Measurements from ENCODE around the gene CELA3A. TPM values are rescaled to one million over a fixed set of nuclear protein-coding genes. Genes with fewer than 3 reads are reported as not detected.
A peak's percentile ranks its signal among the peaks of the same experiment; 100 is the strongest.
"Not testable (repeated sequence)": the region's sequence is repeated elsewhere in the genome, so short reads cannot be mapped to it uniquely, and the experiment has no call there.

Gene CELA3A
- total RNA-seq, 1 donor from 2014 or later = not detected

DNA sequence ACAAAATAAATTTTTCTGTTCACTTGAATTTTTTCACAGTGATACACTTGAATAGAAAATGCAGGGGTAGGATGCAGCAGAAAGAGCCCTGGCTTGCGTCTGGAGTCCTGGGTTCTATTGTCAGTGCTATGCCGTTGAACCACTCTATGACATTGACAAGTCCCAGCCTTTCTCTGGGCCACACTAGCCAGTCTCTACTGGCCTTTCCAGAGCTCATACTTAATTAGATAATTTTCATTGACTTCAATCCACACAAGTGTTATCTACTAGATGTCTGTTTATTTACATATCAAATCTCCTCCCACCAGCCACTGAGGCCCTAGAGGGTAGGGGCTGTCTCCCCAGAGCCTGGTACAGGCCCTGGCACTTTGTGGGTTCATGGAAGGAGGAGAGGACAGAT lies 40.1 kb upstream of the CELA3A start:
- Mint-ChIP-seq H3K27me3 (ENCODE audit: low read depth) (no peaks in the 10 kb centered on the region), H3K4me3 (no peak overlapping the region), H3K9me3 (no peaks in the 10 kb centered on the region), H3K4me1 (peaks cover 15% of the 10 kb centered on the region), H3K36me3 (no peaks in the 10 kb centered on the region), H3K27ac (no peak overlapping the region)
- no peak for DNase-seq (ENCODE audit: low spot score in 2 of 2, unreplicated experiment in 2 of 2)
- TF ChIP-seq, protein P1, sequence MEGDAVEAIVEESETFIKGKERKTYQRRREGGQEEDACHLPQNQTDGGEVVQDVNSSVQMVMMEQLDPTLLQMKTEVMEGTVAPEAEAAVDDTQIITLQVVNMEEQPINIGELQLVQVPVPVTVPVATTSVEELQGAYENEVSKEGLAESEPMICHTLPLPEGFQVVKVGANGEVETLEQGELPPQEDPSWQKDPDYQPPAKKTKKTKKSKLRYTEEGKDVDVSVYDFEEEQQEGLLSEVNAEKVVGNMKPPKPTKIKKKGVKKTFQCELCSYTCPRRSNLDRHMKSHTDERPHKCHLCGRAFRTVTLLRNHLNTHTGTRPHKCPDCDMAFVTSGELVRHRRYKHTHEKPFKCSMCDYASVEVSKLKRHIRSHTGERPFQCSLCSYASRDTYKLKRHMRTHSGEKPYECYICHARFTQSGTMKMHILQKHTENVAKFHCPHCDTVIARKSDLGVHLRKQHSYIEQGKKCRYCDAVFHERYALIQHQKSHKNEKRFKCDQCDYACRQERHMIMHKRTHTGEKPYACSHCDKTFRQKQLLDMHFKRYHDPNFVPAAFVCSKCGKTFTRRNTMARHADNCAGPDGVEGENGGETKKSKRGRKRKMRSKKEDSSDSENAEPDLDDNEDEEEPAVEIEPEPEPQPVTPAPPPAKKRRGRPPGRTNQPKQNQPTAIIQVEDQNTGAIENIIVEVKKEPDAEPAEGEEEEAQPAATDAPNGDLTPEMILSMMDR (IDR thresholded peaks at IDR 0.05; ENCODE audit: unreplicated experiment) = no peak

DNA sequence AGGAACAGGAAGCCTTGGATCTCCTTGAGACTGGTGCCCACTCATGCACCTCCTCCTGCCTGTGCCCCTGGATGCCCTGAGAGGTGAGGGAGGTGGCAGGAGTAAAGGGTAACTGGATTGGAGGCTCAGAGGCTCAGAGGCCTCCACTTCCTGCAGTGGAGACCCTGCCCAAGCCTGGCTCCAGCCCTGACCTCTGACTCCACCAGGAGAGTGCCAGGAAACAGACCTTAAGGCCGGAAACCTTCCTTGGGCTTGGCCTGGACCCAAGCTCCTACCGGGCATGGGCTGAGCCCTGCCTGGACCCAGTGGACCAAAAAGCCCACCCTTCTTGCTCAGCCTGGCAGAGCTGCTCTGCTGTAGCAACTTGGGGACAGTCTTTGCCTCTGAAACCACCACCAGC lies 39.7 kb upstream of the CELA3A start:
- Mint-ChIP-seq H3K36me3 (no peaks in the 10 kb centered on the region), H3K9me3 (no peaks in the 10 kb centered on the region), H3K27ac (no peak overlapping the region), H3K27me3 (ENCODE audit: low read depth) (no peaks in the 10 kb centered on the region), H3K4me3 (no peak overlapping the region), H3K4me1 (peaks cover 14% of the 10 kb centered on the region)
- DNase-seq (ENCODE audit: low spot score in 2 of 2, unreplicated experiment in 2 of 2) = no peak
- TF ChIP-seq, protein P1 (IDR thresholded peaks at IDR 0.05; ENCODE audit: unreplicated experiment) = no peak

DNA sequence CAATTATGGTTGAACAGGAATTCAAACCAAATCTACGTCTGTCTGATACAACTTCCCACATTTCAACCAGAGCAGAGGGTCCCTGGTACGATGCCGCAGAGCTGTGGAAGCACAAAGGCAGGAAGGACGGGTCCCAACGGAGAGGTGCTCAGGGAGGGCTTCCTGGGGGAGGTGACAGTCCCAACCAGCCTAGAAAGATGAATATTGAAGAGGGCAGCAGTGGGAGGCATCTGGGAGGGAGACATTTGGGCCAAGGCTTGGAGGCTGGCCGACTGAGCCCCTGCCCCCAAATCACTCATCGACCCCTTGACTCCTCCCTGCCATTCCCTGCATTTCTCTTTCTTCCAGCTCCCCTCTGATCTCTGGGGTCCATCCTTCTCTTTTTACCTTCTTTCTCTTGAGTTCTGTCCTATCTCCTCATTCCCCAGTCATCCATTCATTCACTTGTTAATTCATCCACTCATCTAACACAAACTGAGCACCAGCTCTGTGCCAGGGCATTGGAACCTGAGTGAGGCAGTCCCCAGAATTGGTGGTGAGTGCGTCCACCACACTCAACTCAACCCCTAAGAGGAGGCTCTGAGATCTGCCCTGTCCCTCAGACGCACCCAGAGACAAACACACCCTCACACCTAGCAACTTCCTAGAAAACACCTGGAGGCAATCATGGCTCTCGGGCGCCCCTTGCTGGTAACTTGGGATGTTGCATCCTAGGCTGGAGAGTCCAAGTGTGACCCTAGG lies 37.8 kb upstream of the CELA3A start:
- Mint-ChIP-seq H3K9me3 (no peaks in the 10 kb centered on the region), H3K27me3 (ENCODE audit: low read depth) (no peaks in the 10 kb centered on the region), H3K27ac (peak overlapping the region; percentile 20), H3K4me1 (peaks cover 7% of the 10 kb centered on the region), H3K4me3 (no peak overlapping the region), H3K36me3 (no peaks in the 10 kb centered on the region)
- peak; percentile 59 to 90 for DNase-seq (ENCODE audit: low spot score in 2 of 2, unreplicated experiment in 2 of 2)
- TF ChIP-seq, protein P1 (IDR thresholded peaks at IDR 0.05; ENCODE audit: unreplicated experiment) = peak; percentile 90

DNA sequence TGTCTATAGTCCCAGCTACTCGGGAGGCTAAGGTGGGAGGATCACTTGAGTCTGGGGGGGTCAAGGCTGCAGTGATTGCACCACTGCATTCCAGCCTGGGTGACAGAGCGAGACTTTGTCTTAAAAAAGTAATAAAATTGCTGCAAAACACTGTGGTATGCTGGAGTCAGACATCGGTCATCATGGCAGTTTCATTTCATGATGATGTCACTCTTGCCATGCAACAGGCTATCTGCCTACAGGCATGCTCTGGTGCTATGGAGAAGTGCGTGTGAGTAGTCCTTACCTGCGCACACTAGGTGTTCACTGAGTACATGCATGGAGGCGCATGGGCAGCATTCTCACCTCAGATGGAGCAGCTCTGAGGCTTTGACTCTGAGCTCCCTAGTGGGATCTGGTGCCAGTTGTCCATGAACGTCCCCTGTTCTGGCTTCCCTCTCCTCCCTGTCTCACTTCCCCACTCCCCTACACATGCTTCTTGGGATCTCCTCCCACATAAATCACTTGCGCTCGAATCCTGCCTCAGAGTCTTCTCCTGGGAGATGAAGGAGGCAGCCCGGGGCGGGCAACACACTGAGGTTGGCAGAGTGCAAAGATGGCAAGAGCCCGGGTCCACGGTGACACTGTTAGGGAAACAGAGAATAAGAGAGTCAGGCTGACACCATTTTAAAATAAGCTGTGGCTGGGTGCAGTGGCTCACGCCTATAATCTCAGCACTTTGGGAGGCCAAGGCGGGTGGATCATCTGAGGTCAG lies 35.0 kb upstream of the CELA3A start:
- H3K27me3 Mint-ChIP-seq (ENCODE audit: low read depth) = no peaks in the 10 kb centered on the region
- H3K4me3 Mint-ChIP-seq = no peak overlapping the region
- no peaks in the 10 kb centered on the region for H3K9me3 Mint-ChIP-seq
- H3K4me1 Mint-ChIP-seq = peaks cover 7% of the 10 kb centered on the region
- TF ChIP-seq, protein P1 (IDR thresholded peaks at IDR 0.05; ENCODE audit: unreplicated experiment) = no peak
- H3K36me3 Mint-ChIP-seq = no peaks in the 10 kb centered on the region
- peak overlapping the region; percentile 66 for H3K27ac Mint-ChIP-seq
- DNase-seq (ENCODE audit: low spot score in 2 of 2, unreplicated experiment in 2 of 2) = no peak

DNA sequence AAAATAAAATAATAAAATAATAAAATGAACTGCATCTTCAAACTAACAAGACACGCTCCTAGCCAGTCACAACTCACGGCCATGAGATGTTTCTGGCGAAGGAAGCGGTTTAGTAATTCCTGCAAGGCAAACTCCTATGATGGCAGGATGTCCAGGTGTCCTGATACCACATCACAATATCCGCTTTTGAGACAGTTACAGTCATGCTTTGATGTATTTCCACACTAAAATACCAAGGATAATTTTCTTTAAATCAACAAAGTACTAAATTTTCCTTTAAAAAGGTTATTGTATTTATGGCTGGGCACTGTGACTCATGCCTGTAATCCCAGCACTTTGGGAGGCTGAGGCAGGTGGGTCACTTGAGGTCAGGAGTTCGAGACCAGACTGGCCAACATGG lies 34.2 kb upstream of the CELA3A start:
- H3K36me3 Mint-ChIP-seq; H3K4me3 Mint-ChIP-seq; DNase-seq (ENCODE audit: low spot score in 2 of 2, unreplicated experiment in 2 of 2); H3K9me3 Mint-ChIP-seq; H3K4me1 Mint-ChIP-seq; H3K27ac Mint-ChIP-seq; H3K27me3 Mint-ChIP-seq (ENCODE audit: low read depth): not testable (repeated sequence)

DNA sequence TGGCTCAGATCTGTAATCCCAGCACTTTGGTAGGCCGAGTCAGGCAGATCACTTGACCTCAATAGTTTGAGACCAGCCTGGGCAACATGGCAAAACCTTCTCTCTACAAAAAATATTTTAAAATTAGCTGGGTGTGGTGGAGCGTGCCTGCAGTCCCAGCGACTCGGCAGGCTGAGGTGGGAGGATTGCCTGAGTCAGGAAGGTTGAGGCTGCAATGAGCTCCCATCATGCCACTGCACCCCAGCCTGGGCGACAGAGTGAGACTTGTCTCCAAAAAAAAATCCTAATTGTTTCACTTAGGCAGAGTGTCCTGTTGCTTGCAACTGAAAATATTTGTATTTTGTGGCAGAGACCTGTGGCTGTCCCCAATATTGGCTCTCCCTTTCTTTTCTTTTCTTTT lies 32.4 kb upstream of the CELA3A start:
- not testable (repeated sequence) for H3K27me3 Mint-ChIP-seq (ENCODE audit: low read depth); DNase-seq (ENCODE audit: low spot score in 2 of 2, unreplicated experiment in 2 of 2); H3K9me3 Mint-ChIP-seq; H3K4me1 Mint-ChIP-seq; H3K27ac Mint-ChIP-seq; H3K4me3 Mint-ChIP-seq; H3K36me3 Mint-ChIP-seq

DNA sequence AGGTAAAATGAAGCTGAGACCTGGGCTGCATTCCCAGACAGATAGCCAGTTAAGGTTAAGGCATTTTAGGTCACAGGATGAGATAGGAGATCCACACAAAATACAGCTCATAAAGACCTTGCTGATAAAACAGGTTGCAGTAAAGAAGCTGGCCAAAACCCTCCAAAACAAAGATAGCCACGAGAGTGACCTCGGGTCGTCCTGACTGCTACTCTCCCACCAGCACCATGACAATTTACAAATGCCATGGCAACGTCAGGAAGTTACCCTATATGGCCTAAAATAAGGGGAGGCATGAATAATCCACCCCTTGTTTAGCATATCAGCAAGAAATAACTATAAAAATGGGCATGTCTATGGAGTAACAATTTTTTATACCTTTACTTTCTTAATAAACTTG lies 30.9 kb upstream of the CELA3A start:
- H3K4me1 Mint-ChIP-seq = peaks cover 13% of the 10 kb centered on the region
- H3K36me3 Mint-ChIP-seq; H3K4me3 Mint-ChIP-seq; H3K27me3 Mint-ChIP-seq (ENCODE audit: low read depth); DNase-seq (ENCODE audit: low spot score in 2 of 2, unreplicated experiment in 2 of 2); H3K27ac Mint-ChIP-seq; H3K9me3 Mint-ChIP-seq: not testable (repeated sequence)

DNA sequence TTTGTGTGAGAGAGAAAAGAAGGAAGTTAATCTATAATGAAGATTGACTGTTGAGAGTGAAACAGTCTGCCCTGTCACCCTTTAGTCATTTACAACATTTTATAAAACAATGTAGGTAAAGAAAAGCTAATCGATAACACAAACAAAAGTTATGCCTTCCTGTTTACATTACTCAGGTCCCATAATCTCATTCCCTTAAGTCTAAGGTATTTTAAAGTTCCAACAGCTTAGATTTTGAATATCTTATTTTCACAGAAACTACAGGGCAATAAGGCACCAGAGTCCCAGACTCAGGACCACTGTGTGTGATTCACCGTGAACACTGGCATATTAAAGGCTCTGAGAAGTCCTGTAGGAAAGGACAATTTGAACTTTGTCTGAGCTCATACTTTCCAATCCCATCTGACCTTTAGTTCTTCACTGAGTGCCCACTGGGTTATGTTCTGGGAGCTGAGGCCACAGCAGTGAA lies 28.4 kb upstream of the CELA3A start:
- not testable (repeated sequence) for H3K36me3 Mint-ChIP-seq

DNA sequence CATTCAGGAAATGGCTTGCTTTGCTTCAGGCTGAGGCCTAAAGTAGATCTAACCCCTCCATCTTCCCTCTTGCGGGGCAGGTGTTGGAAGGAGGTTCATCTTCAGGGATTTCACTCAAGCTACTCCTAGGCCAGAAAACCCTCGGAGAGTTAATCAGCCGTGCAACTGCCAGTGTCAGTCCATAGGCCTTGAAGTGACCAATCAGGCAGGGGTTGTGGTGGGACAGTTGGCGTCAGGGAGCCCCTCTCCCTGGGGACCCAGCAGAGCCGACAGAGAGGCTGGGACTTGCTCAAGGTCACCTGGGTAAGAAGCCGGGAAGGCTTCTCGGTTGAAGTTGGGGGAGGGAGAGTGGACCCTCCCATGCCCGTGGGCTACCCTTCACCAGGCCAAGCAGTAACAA lies 27.5 kb upstream of the CELA3A start:
- not testable (repeated sequence) for DNase-seq (ENCODE audit: low spot score in 2 of 2, unreplicated experiment in 2 of 2); H3K36me3 Mint-ChIP-seq; H3K27me3 Mint-ChIP-seq (ENCODE audit: low read depth); H3K27ac Mint-ChIP-seq; H3K9me3 Mint-ChIP-seq; H3K4me1 Mint-ChIP-seq; H3K4me3 Mint-ChIP-seq

More for the DNA sequence above, 28.4 kb upstream of the CELA3A start:
- not testable (repeated sequence) for H3K4me3 Mint-ChIP-seq; H3K4me1 Mint-ChIP-seq; H3K27ac Mint-ChIP-seq; DNase-seq (ENCODE audit: low spot score in 2 of 2, unreplicated experiment in 2 of 2); H3K27me3 Mint-ChIP-seq (ENCODE audit: low read depth); H3K9me3 Mint-ChIP-seq

DNA sequence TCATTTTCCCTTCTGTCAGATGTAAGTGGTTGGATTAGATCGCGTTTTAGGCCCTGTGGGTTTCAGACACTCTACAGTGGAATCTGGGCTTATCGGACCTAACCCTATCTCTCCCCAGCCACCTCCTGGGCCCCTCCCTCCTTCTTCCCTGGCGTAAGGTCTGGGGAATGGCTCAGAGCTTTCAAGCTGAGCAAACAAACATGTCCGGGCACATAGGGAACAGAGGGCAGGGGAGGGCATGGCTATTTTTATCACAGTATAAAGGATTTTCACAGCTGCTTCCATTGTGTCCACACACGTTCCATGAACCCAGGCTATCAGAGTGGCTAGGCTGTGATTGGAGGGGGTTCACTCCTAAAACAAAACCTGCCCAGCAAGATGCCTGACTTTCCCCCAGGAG lies 26.8 kb upstream of the CELA3A start:
- H3K4me1 Mint-ChIP-seq; H3K9me3 Mint-ChIP-seq; H3K36me3 Mint-ChIP-seq; H3K27me3 Mint-ChIP-seq (ENCODE audit: low read depth); DNase-seq (ENCODE audit: low spot score in 2 of 2, unreplicated experiment in 2 of 2); H3K4me3 Mint-ChIP-seq: not testable (repeated sequence)
- H3K27ac Mint-ChIP-seq = peak overlapping the region; percentile 34

Measured in mesothelial cell of epicardium (in vitro differentiated cells).